Pulmonary artery endothelial cell (primary cell): ENCODE data around the gene CFLAR. TPM values are rescaled to one million over a fixed set of nuclear protein-coding genes. Genes with fewer than 3 reads are reported as not detected.
A peak's percentile ranks its signal among the peaks of the same experiment; 100 is the strongest.

Experiments
- DNase-seq: peaks from one replicate; pipeline ENCODE4 v3.0.0-alpha.2; 2011; ENCODE audit warnings: low read depth, low spot score
- total RNA-seq: library from RNA; depleted of rRNA; stranded (reverse); fragments of >200 nt; gene quantifications from 2 replicates; pipeline ENCODE4 v1.2.3, GENCODE V29; 2014

CFLAR gene
- total RNA-seq, 1 donor from 2014 or later = 228 TPM

GRCh38 chr2:201216918-201217317 is 101.0 kb downstream of the CFLAR start:
- no peak for DNase-seq

GRCh38 chr2:201218780-201219179 is 102.8 kb downstream of the CFLAR start:
- no peak for DNase-seq

- DNase-seq = no peak
Observed at GRCh38 chr2:201219328-201220096, 103.5 kb downstream of the CFLAR start.

- peak; percentile 71 for DNase-seq
Observed at GRCh38 chr2:201220102-201220570, 104.2 kb downstream of the CFLAR start.

- no peak for DNase-seq
Observed at GRCh38 chr2:201223089-201224073, 107.4 kb downstream of the CFLAR start.

Other genes with a start within 250 kb of the CFLAR start
- 19.1 and 38.4 TPM in 2 replicates for gene PPIL3, start 227.1 kb upstream of the CFLAR start, total RNA-seq
- 14.6 and 27.0 TPM in 2 replicates for gene NIF3L1, start 226.8 kb upstream of the CFLAR start, total RNA-seq
- 19.8 and 24.8 TPM in 2 replicates for gene ORC2, start 152.5 kb upstream of the CFLAR start, total RNA-seq
- 11.6 and 16.2 TPM in 2 replicates for gene HYCC2, start 44.5 kb upstream of the CFLAR start, total RNA-seq
- 89.2 and 90.5 TPM in 2 replicates for gene NDUFB3, start 44.2 kb upstream of the CFLAR start, total RNA-seq
- gene CASP10, start 67.0 kb downstream of the CFLAR start, total RNA-seq = 24.2 and 50.4 TPM in 2 replicates
- gene CASP8, start 144.4 kb downstream of the CFLAR start, total RNA-seq = 14.0 and 21.5 TPM in 2 replicates
- 0.33 and 0.56 TPM in 2 replicates for gene FLACC1, start 241.2 kb downstream of the CFLAR start, total RNA-seq